Upper lobe of left lung (tissue), 4 donors: Measurements from ENCODE around the gene RYR1.

Source experiments
- EP300 ChIP-seq, 4 donors: sonication (generic); formaldehyde crosslinking; IDR thresholded peaks; one replicate each; pipeline ENCODE4 v1.5.1; 2017; ENCODE audit warnings: antibody characterized with exemption in 4 of 4, control low read depth in 2 of 4
- POLR2A ChIP-seq, 4 donors: fragments of 450-650 bp; IDR thresholded peaks; one replicate each; pipeline ENCODE4 v1.5.1; 2016 to 2017; ENCODE audit warnings: antibody characterized with exemption in 4 of 4, mild to moderate bottlenecking in 2 of 4
- POLR2AphosphoS5 ChIP-seq, 2 donors: sonication (generic); formaldehyde crosslinking; IDR thresholded peaks; one replicate each; pipeline ENCODE4 v1.5.1; 2017; ENCODE audit warnings: antibody characterized with exemption in 2 of 2
- TF ChIP-seq, protein P1 (sequence below), 6 experiments: fragments of 450-650 bp in 4 of 6; fragments of 200-600 bp in 2 of 6; sonication (generic) in 2 of 6; IDR thresholded peaks; one replicate each; pipeline ENCODE4 v1.5.1; 2016 to 2019; ENCODE audit warnings: antibody characterized with exemption in 6 of 6

GRCh38 chr19:38507551-38508127 is 74.1 kb downstream of the RYR1 start:
- TF ChIP-seq, protein P1, sequence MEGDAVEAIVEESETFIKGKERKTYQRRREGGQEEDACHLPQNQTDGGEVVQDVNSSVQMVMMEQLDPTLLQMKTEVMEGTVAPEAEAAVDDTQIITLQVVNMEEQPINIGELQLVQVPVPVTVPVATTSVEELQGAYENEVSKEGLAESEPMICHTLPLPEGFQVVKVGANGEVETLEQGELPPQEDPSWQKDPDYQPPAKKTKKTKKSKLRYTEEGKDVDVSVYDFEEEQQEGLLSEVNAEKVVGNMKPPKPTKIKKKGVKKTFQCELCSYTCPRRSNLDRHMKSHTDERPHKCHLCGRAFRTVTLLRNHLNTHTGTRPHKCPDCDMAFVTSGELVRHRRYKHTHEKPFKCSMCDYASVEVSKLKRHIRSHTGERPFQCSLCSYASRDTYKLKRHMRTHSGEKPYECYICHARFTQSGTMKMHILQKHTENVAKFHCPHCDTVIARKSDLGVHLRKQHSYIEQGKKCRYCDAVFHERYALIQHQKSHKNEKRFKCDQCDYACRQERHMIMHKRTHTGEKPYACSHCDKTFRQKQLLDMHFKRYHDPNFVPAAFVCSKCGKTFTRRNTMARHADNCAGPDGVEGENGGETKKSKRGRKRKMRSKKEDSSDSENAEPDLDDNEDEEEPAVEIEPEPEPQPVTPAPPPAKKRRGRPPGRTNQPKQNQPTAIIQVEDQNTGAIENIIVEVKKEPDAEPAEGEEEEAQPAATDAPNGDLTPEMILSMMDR (IDR thresholded peaks at IDR 0.05) = no peak
- TF ChIP-seq EP300 (IDR thresholded peaks at IDR 0.05) (no peak), POLR2AphosphoS5 (IDR thresholded peaks at IDR 0.05) (no peak), POLR2A (IDR thresholded peaks at IDR 0.05) (no peak)
